Measurements from ENCODE around the gene GRAMD1C.
A peak's percentile ranks its signal among the peaks of the same experiment; 100 is the strongest.

The GRAMD1C gene

DNA sequence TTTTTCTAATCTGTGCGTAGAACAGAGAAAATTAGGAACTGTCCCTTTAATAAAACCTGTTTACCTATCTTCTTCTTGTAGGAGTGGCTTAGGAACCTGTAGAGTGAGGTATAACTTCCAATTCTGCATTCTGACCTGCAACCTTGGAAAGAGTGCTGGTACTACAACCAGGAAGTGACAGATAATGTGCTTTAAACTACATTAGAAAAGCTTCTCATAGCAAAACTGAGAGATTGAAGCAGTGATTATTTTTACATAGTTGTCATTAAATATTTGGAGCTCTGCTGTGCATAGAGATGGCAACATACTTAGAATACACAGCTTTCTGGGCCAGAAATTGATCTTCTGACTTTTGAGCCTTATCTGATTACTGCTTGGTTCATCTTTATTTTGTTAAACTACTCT lies 58.8 kb downstream of the GRAMD1C start:
- Histone ChIP-seq H3K9me3 (replicated peaks; ENCODE audit: insufficient read depth, low read length) (no peaks in the 10 kb centered on the region), H2AFZ (ENCODE audit: low read length) (peak overlapping the region; percentile 96), H3K9me2 (replicated peaks; ENCODE audit: insufficient read depth, low read length) (no peaks in the 10 kb centered on the region)

DNA sequence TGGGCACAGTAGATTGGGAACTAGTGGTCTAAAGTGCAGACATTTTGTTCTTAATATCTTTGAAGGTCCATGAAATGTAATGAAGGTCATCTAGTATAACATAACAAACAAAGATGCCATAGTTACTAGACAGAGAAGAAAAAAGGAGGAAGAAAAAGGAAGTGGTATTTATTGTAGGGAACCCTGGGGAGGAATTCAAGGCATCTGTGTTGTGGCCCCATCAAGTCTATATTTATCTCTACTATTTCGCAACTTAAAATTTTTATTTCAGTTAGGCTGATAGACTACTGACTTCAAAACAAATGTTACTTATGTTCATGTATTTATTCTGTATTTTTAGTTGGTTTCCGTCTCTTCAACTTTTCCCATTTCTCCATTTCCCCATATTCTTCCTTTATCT lies 60.3 kb downstream of the GRAMD1C start:
- no peak for DNase-seq
- Histone ChIP-seq H2AFZ (ENCODE audit: low read length) (no peak overlapping the region), H3K27ac (ENCODE audit: low read length) (no peak overlapping the region), H3K9ac (ENCODE audit: low read length) (no peak overlapping the region), H3K27me3 (replicated peaks; ENCODE audit: insufficient read depth, low read length) (no peaks in the 10 kb centered on the region), H3K4me1 (ENCODE audit: low read length) (peaks cover 15% of the 10 kb centered on the region), H3F3A (ENCODE audit: insufficient read depth, low read length) (no peaks in the 10 kb centered on the region), H3K36me3 (replicated peaks; ENCODE audit: insufficient read depth, low read length) (no peaks in the 10 kb centered on the region), H3K4me3 (ENCODE audit: low read length) (no peak overlapping the region), H3K4me2 (ENCODE audit: low read depth, low read length) (no peak overlapping the region), H3K9me3 (replicated peaks; ENCODE audit: insufficient read depth, low read length) (no peaks in the 10 kb centered on the region), H3K79me2 (ENCODE audit: low read length) (no peaks in the 10 kb centered on the region), H3K9me2 (replicated peaks; ENCODE audit: insufficient read depth, low read length) (no peaks in the 10 kb centered on the region), H4K20me1 (ENCODE audit: insufficient read depth, low read length) (no peaks in the 10 kb centered on the region)
- TF ChIP-seq EZH2 (optimal IDR thresholded peaks at IDR 0.05; ENCODE audit: low read depth, low read length) (no peak), EZH2phosphoT487 (IDR thresholded peaks at IDR 0.05; ENCODE audit: low read length) (no peak)
- TF ChIP-seq, protein P1, sequence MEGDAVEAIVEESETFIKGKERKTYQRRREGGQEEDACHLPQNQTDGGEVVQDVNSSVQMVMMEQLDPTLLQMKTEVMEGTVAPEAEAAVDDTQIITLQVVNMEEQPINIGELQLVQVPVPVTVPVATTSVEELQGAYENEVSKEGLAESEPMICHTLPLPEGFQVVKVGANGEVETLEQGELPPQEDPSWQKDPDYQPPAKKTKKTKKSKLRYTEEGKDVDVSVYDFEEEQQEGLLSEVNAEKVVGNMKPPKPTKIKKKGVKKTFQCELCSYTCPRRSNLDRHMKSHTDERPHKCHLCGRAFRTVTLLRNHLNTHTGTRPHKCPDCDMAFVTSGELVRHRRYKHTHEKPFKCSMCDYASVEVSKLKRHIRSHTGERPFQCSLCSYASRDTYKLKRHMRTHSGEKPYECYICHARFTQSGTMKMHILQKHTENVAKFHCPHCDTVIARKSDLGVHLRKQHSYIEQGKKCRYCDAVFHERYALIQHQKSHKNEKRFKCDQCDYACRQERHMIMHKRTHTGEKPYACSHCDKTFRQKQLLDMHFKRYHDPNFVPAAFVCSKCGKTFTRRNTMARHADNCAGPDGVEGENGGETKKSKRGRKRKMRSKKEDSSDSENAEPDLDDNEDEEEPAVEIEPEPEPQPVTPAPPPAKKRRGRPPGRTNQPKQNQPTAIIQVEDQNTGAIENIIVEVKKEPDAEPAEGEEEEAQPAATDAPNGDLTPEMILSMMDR (IDR thresholded peaks at IDR 0.05; ENCODE audit: low read length), result no peak

More for the DNA sequence above, 58.8 kb downstream of the GRAMD1C start:
- H3K4me3 ChIP-seq (ENCODE audit: low read length), result peak overlapping the region; percentile 53
- TF ChIP-seq EZH2 (optimal IDR thresholded peaks at IDR 0.05; ENCODE audit: low read depth, low read length), result no peak
- TF ChIP-seq, protein P1 (IDR thresholded peaks at IDR 0.05; ENCODE audit: low read length), result no peak
- DNase-seq, result peak; percentile 80
- peak overlapping the region; percentile 85 for H3K4me2 ChIP-seq (ENCODE audit: low read depth, low read length)
- H3K27ac ChIP-seq (ENCODE audit: low read length), result peak overlapping the region; percentile 40; the same call in 1 of the 2 replicates
- no peaks in the 10 kb centered on the region for H3F3A ChIP-seq (ENCODE audit: insufficient read depth, low read length)
- no peaks in the 10 kb centered on the region for H3K36me3 ChIP-seq (replicated peaks; ENCODE audit: insufficient read depth, low read length)
- H3K9ac ChIP-seq (ENCODE audit: low read length), result peak overlapping the region; percentile 47; the same call in 1 of the 2 replicates
- H3K27me3 ChIP-seq (replicated peaks; ENCODE audit: insufficient read depth, low read length), result no peaks in the 10 kb centered on the region
- no peaks in the 10 kb centered on the region for H3K79me2 ChIP-seq (ENCODE audit: low read length)
- peaks cover 15% of the 10 kb centered on the region for H3K4me1 ChIP-seq (ENCODE audit: low read length)
- no peaks in the 10 kb centered on the region for H4K20me1 ChIP-seq (ENCODE audit: insufficient read depth, low read length)

DNA sequence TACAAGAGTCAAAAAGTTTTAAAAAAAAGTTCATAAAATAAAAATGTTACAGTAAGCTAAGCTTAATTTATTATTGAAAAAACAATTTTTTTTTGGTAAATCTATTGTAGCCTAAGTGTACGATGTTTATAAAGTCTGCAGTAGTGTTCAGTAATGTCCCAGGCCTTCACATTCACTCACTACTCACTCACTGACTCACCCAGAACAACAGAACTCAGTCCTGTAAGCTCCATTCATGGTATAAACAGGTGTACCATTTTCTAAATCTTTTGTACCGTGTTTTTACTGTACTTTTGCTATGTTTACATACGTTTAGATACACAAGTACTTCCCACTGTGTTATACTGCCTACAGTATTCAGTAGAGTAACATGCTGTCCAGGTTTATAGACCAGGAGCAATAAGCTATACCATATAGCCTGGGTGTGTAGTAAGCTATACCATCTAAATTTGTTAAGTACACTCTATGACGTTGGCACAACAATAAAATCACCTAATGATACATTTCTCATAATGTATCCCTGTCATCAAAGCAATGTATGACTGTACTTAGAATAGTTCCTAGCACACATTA lies 68.1 kb downstream of the GRAMD1C start:
- H3K4me3 ChIP-seq (ENCODE audit: low read length), result no peak overlapping the region
- H2AFZ ChIP-seq (ENCODE audit: low read length), result no peak overlapping the region
- no peaks in the 10 kb centered on the region for H3K79me2 ChIP-seq (ENCODE audit: low read length)
- no peaks in the 10 kb centered on the region for H3K9me2 ChIP-seq (replicated peaks; ENCODE audit: insufficient read depth, low read length)
- H3K4me1 ChIP-seq (ENCODE audit: low read length), result no peaks in the 10 kb centered on the region
- H3K4me2 ChIP-seq (ENCODE audit: low read depth, low read length), result no peak overlapping the region
- no peak overlapping the region for H3K27ac ChIP-seq (ENCODE audit: low read length)
- H3K36me3 ChIP-seq (replicated peaks; ENCODE audit: insufficient read depth, low read length), result no peaks in the 10 kb centered on the region
- no peak for DNase-seq
- TF ChIP-seq EZH2phosphoT487 (IDR thresholded peaks at IDR 0.05; ENCODE audit: low read length), result no peak
- no peak for TF ChIP-seq EZH2 (optimal IDR thresholded peaks at IDR 0.05; ENCODE audit: low read depth, low read length)
- TF ChIP-seq, protein P1 (IDR thresholded peaks at IDR 0.05; ENCODE audit: low read length), result no peak
- no peaks in the 10 kb centered on the region for H4K20me1 ChIP-seq (ENCODE audit: insufficient read depth, low read length)
- no peaks in the 10 kb centered on the region for H3F3A ChIP-seq (ENCODE audit: insufficient read depth, low read length)
- H3K9me3 ChIP-seq (replicated peaks; ENCODE audit: insufficient read depth, low read length), result no peaks in the 10 kb centered on the region
- H3K27me3 ChIP-seq (replicated peaks; ENCODE audit: insufficient read depth, low read length), result no peaks in the 10 kb centered on the region
- H3K9ac ChIP-seq (ENCODE audit: low read length), result no peak overlapping the region

Measured in MM.1S (cell line).